Mesothelial cell of epicardium (in vitro differentiated cells): ENCODE data around the gene GPR63. TPM values are rescaled to one million over a fixed set of nuclear protein-coding genes. Genes with fewer than 3 reads are reported as not detected.

Experiments used
- DNase-seq, 2 experiments: peaks; one replicate each; pipeline ENCODE4 v3.0.0; 2021; ENCODE audit warnings: low spot score in 2 of 2; ENCODE audit not compliant: unreplicated experiment in 2 of 2
- H3K27ac Mint-ChIP-seq: 2 replicates; pipeline ENCODE4 v1.8.0; 2021; ENCODE audit warnings: mixed read lengths
- H3K27me3 Mint-ChIP-seq: 2 replicates; pipeline ENCODE4 v1.8.0; 2021; ENCODE audit warnings: low read depth, mixed read lengths
- H3K36me3 Mint-ChIP-seq: 2 replicates; pipeline ENCODE4 v1.8.0; 2021; ENCODE audit warnings: mixed read lengths
- H3K4me1 Mint-ChIP-seq: 2 replicates; pipeline ENCODE4 v1.8.0; 2021; ENCODE audit warnings: mixed read lengths
- H3K4me3 Mint-ChIP-seq: 2 replicates; pipeline ENCODE4 v1.8.0; 2021; ENCODE audit warnings: mild to moderate bottlenecking, moderate library complexity, mixed read lengths
- H3K9me3 Mint-ChIP-seq: 2 replicates; pipeline ENCODE4 v1.8.0; 2021; ENCODE audit warnings: mixed read lengths
- total RNA-seq: library from RNA; stranded (reverse); gene quantifications from 3 replicates; pipeline ENCODE4 v1.2.1, GENCODE V29; 2021
- TF ChIP-seq, protein P1 (sequence below): fragments of 200-600 bp; sonication (generic); IDR thresholded peaks from one replicate; pipeline ENCODE4 v1.5.0; 2021; ENCODE audit warnings: antibody characterized with exemption; ENCODE audit not compliant: unreplicated experiment

GPR63 gene
- total RNA-seq, 1 donor from 2014 or later, result 17.9 TPM

DNA sequence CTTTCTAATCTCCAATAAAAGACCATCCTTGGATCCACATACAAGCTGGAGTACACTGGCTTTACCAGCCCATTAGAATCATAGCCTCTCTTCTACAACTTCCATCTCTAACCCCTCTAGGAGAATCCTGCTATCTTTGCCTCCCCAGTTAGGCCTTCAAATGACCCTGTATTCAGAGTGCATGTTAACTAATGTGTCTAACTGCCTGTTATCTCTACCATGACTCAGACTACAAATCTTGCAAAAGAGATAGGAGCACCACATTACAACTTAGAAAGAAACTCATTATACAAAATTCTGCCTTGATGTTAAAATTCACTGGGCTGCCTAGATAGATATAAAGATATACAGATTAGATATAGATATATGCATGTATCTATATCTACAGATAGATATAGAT lies 28.2 kb downstream of the GPR63 start:
- DNase-seq, result no peak
- Mint-ChIP-seq H3K27ac (peak overlapping the region; percentile 90), H3K4me3 (peak overlapping the region; percentile 5), H3K4me1 (peaks cover 42% of the 10 kb centered on the region), H3K9me3 (peaks cover 3% of the 10 kb centered on the region), H3K27me3 (no peaks in the 10 kb centered on the region), H3K36me3 (peaks cover 4% of the 10 kb centered on the region)
- TF ChIP-seq, protein P1, sequence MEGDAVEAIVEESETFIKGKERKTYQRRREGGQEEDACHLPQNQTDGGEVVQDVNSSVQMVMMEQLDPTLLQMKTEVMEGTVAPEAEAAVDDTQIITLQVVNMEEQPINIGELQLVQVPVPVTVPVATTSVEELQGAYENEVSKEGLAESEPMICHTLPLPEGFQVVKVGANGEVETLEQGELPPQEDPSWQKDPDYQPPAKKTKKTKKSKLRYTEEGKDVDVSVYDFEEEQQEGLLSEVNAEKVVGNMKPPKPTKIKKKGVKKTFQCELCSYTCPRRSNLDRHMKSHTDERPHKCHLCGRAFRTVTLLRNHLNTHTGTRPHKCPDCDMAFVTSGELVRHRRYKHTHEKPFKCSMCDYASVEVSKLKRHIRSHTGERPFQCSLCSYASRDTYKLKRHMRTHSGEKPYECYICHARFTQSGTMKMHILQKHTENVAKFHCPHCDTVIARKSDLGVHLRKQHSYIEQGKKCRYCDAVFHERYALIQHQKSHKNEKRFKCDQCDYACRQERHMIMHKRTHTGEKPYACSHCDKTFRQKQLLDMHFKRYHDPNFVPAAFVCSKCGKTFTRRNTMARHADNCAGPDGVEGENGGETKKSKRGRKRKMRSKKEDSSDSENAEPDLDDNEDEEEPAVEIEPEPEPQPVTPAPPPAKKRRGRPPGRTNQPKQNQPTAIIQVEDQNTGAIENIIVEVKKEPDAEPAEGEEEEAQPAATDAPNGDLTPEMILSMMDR, result no peak

GRCh38 chr6:96803106-96803481 lies 34.2 kb downstream of the GPR63 start:
- H3K4me1 Mint-ChIP-seq, result peaks cover 15% of the 10 kb centered on the region
- no peaks in the 10 kb centered on the region for H3K9me3 Mint-ChIP-seq
- no peak overlapping the region for H3K4me3 Mint-ChIP-seq
- TF ChIP-seq, protein P1, result no peak
- H3K27me3 Mint-ChIP-seq, result no peaks in the 10 kb centered on the region
- peak overlapping the region; percentile 26 for H3K27ac Mint-ChIP-seq
- DNase-seq, result no peak
- peaks cover 17% of the 10 kb centered on the region for H3K36me3 Mint-ChIP-seq

DNA sequence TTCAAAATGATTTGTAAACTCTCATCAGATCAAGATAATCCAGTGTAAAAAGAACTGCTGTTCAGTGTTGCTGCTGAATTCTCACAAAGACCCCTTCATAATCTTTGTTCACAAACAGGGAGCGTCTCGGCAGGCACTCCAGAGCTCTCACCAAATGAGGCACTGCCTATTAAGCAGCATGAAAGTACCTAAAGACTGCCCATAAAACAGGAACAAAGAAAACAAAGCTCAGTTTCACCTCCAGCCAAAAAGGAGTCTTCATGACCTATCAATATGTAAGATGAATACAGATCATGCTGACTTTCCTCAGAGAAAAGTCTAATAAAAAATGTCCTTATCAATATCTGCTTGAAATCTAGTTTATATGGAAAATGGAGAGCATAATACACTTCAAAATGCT lies 41.8 kb downstream of the GPR63 start:
- H3K27me3 Mint-ChIP-seq, result no peaks in the 10 kb centered on the region
- no peak for DNase-seq
- no peaks in the 10 kb centered on the region for H3K9me3 Mint-ChIP-seq
- peaks cover 11% of the 10 kb centered on the region for H3K4me1 Mint-ChIP-seq
- TF ChIP-seq, protein P1, result no peak
- peaks cover 23% of the 10 kb centered on the region for H3K36me3 Mint-ChIP-seq
- no peak overlapping the region for H3K4me3 Mint-ChIP-seq
- H3K27ac Mint-ChIP-seq, result peak overlapping the region; percentile 73

GRCh38 chr6:96794980-96795379 lies 42.3 kb downstream of the GPR63 start:
- DNase-seq, result no peak
- H3K27ac Mint-ChIP-seq, result peak overlapping the region; percentile 73
- H3K27me3 Mint-ChIP-seq, result no peaks in the 10 kb centered on the region
- H3K4me1 Mint-ChIP-seq, result peaks cover 11% of the 10 kb centered on the region
- no peak overlapping the region for H3K4me3 Mint-ChIP-seq
- TF ChIP-seq, protein P1, result no peak
- peaks cover 23% of the 10 kb centered on the region for H3K36me3 Mint-ChIP-seq
- peaks cover 3% of the 10 kb centered on the region for H3K9me3 Mint-ChIP-seq

- TF ChIP-seq, protein P1, result no peak
- Mint-ChIP-seq H3K4me1 (peaks cover 11% of the 10 kb centered on the region), H3K27ac (no peak overlapping the region), H3K9me3 (peaks cover 4% of the 10 kb centered on the region), H3K27me3 (no peaks in the 10 kb centered on the region), H3K4me3 (no peak overlapping the region), H3K36me3 (peaks cover 7% of the 10 kb centered on the region)
- DNase-seq, result no peak
These were observed 44.6 kb downstream of the GPR63 start for GRCh38 chr6:96792561-96793190.
